GM15510 (cell line): ENCODE results near the gene DOP1B.
A peak's percentile ranks its signal among the peaks of the same experiment; 100 is the strongest.

Experiments
- POLR2A ChIP-seq: IDR thresholded peaks from 3 replicates; pipeline ENCODE4 v1.6.1; 2011; ENCODE audit warnings: borderline replicate concordance; ENCODE audit not compliant: insufficient read length; ENCODE audit errors: extremely low read depth

The DOP1B gene

DNA sequence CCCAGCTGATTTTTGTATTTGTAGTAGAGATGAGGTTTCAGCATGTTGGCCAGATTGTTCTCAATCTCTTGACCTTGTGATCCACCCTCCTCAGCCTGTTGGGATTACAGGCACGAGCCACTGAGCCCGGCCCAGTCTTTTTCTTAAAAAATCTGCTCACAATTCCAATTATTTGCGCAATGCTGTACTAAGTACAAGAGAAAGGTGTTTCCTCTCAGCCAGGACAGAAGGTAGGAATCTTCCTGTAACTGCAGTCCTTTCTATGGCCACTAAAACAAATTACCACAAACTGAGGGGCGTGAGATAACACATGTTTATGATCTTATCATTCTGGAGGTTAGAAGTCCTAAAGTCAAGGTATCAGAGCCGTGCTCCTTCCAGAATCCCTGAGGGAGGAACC, 28.6 kb upstream of the DOP1B start:
- no peak for TF ChIP-seq POLR2A

DNA sequence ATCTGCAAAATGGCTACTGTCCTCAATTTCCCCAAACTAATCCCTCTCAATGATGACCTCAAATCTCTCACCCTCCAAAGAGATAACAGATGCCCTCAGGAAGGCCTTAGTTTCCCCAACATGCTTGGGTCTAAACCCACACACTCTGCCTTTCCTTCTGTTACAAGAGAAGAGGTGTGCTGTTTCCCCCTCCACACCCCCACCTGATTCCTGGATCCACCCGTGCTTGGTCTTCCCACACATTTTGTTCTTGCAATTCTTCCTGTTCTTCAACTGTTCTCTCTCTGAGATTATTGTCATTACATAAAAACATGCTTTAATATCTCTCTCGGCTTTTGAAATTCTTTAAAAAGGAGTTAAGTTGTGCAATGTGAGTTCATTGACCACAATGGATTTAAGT, 27.4 kb upstream of the DOP1B start:
- no peak for TF ChIP-seq POLR2A

DNA sequence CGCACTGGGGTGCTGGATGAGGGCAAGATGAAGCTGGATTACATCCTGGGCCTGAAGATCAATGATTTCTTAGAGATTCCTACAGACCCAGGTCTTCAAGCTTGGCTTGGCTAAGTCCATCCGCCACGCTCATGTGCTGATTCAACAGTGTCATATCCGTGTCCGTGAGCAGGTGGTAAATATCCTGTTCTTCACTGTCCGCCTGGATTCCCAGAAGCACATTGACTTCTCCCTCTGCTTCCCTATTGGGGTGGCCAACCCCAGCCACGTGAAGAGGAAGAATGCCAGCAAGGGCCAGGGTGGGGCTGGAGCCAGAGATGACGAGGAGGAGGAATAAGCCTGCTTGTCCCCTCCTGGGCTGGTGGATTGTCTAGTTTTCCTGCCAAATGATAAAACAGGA, 23.9 kb upstream of the DOP1B start:
- TF ChIP-seq POLR2A, result no peak

DNA sequence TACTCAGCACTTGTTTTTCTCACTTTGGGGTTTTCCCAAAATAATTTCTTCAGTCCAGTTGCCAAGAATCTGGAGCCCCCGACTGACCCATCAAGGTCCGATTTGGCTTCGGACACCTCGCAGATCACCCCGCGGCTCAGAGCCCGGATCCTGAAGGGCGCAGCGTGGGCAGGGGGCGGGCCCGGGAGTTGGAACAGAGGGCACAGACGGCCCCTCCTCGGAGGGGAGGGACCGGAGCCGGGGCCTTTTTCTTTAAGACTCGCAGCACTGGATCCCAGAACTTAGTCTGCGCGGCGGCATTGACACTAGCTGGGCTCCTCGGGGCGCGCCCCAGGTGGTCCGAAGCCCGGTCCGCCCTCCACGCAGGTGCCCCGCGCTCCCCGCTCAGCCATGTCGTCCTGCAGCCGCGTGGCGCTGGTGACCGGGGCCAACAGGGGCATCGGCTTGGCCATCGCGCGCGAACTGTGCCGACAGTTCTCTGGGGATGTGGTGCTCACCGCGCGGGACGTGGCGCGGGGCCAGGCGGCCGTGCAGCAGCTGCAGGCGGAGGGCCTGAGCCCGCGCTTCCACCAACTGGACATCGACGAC, 21.7 kb upstream of the DOP1B start, which contains the start of gene CBR3:
CBR3 (plus strand) TSS at position 277 of the 588 bp plus-strand sequence; CDS start at position 391, 114 bp downstream.
- no peak for TF ChIP-seq POLR2A

DNA sequence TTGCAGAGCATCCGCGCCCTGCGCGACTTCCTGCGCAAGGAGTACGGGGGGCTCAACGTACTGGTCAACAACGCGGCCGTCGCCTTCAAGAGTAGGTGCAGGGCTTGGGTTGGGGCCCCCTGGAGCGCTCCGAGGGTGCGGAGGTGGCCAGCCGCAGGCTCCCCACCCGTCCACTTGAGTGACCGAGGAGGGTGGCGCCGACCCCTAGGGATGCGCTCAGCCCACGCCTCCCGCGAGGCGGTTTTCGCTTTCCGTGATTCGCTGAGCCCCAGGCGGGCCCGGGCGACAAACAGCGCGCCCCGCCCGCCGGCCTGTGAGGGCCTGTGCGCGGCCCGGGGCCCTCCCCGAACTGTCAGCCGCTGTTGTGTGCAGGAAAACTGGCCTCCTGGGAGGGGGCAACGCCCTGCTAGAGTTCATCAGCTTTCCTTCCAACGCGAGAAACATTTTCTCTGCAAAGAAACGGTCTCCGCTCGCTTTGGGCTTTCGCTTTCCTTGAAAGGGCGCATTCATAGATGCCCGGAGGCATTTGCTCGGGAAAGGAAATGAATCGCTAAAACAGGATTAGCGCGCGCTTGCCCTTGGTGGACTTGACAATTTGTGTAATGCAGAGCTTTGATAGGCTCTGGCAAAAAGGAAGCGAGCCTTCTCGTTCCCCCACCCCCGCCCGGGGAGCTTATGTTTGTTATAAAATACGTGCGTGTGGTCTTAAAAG, 21.1 kb upstream of the DOP1B start:
- no peak for TF ChIP-seq POLR2A

DNA sequence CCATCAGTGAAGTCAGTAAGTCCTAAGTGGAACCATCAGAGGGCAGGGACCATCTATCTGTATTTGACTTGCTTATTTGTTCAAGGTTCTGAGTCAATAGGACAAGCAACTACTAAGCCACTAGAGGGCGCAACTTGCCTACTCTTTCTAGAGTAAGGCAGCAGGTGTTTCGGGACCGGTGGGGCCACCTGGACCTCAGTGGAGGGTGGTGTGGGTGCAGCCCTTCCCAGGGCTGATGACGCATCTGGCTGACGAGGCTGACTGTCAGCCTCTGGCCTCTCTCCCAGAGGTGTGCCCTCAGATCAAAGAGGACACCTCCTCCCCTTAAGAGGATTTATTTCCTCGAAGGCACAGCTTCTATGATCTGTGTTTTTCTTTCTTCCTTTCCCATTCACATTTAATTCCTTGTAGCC, 15.1 kb upstream of the DOP1B start:
- TF ChIP-seq POLR2A, result no peak

DNA sequence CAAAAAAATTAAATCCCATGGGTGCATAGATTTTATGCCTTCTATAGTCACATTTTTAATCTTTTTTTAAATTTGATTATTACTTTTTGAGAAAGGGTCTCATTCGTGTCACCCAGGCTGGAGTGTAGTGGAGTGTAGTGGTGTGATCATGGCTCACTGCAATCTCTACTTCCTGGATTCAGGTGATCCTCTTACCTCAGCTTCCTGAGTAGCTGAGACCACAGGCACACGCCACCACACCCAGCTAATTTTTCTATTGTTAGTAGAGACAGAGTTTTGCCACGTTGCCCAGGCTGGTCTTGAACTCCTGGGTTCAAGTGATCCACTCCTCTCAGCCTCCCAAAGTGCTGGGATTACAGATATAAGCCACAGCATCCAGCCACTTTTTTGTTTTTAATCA, 11.4 kb upstream of the DOP1B start:
- TF ChIP-seq POLR2A, result no peak

DNA sequence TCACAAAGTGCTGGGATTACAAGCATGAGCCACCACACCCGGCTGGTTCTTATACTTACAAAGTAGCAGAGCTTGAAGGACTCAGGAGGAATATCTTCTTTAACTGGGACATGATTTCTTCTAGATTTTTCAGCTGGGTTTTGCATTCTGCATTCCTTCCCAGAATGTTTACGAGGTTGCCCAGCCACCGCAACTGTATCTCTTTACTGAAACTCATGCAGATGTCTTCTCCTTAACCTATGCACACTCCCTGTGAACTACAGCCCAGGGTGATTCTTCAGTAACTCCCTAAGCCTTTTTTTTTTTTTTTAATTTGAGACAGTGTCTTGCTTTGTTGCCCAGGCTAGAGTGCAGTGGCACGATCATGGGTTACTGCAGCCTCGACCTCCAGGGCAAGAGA, 8.7 kb upstream of the DOP1B start:
- no peak for TF ChIP-seq POLR2A

DNA sequence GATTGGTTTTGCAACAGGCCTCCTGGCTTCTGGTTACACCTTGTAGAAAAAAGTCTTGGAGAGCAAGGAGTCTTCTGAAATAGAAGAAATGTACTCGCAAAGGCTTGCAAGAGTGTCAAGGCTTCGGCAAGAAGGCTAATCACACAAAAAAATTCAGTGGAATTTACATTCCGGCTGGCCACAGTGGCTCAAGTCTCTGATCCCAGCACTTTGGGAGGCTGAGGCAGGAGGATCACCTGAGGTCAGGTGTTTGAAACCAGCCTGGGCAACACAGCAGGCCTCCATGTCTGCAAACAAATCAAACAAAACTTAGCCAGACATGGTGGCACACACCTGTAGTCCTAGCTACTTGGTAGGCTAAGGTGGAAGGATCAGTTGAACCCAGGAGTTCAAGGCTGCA, 7.7 kb upstream of the DOP1B start:
- no peak for TF ChIP-seq POLR2A

DNA sequence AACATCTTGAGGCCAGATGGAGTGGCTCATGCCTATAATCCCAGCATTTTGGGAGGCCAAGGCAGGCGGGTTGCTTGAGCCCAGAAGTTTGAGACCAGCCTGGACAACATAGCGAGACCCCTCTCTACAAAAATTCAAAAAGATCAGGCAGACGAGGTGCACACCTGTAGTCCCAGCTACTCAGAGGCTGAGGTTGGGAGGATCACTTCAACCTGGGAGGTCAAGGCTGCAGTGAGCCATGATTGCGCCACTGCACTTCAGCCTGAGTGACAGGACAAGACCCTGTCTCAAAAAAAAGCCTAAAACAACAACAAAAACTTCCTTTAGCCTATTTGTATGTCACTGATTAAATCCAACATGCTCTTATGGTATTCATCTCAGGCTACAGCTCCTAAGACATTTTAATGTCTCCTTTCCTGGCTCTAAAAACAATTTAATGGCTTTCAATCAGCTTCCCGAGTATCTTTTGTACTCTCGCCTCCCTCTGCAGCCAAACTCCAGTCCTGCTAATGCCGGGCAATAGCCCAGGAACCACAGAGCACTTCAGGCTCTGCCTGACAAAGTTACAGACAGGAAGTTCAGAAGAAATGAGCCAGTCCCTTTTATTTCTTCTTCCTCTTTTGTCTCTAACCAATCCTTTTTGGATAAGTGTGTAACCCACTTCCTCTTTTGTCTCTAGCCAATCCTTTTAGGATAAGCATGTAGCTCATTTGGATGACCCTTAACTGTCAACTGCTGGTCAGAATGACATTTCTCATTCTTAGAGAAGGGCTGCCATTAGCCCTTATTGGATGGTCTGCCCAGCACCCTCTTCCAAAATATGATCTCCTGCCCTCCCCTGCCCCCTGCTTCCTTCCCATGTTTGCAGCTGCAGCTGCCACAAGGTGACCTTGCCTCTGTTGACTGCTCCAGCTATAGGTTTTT, 6.6 kb upstream of the DOP1B start:
- TF ChIP-seq POLR2A, result peak; percentile 24

DNA sequence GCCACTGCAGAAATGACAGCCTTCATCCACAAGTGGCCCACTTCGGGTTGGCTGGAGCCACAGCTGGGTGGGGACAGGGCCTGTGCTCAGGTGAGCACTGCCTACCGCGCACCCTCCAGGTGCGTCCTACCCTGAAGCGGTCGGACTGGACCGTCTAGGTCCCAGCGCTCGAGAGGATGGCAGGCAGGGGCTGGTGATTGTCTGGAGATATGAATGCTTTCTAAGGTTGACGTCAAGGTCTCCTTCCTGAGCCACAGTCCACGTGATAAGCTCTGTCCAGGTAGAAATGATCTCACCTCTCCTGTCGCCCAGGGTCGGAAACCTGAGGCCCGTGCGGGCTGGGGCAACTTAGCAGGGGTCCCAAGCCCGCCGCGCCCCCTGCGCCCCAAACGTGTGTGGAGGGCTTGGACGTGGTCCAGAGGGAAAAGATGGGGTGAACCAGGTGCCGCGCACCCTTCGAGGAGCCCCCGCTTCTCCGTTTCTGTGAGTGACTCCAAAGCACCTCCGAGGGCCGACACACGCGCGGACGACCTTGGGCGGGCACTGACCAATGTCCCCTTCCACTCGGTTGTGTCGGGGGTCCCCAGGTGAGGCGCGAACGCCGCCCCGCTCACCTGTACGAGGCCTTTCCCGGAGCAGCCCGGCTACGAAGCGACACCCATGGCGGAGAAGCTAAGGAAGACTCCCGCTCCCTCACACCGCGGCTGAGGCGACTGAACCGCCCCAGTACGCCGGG, 853 bp upstream of the DOP1B start:
- peak; percentile 29 for TF ChIP-seq POLR2A

DNA sequence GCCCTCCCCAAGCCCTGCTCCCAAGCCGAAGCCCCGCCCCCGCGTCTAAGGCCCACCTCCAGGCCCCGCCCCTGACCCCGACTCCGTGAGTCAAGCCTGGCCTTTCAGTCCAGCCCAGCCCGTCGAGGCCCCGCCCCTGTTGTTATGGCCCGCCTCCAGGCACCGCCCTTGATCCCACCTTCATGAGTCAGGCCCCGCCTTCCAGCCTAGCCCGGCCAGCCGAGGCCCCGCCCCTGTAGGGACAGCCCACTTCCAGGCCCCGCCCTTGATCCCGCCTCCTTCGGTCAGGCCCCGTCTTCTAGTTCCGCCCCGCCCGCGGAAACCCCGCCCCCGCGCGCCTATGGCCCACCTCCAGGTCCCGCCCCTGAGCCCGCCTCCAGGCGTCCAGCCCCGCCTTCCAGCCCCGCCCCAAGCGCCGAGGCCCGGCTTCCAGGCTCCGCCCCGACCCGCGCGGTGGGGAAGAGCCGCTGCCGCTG, 247 bp upstream of the DOP1B start:
- TF ChIP-seq POLR2A, result no peak

DNA sequence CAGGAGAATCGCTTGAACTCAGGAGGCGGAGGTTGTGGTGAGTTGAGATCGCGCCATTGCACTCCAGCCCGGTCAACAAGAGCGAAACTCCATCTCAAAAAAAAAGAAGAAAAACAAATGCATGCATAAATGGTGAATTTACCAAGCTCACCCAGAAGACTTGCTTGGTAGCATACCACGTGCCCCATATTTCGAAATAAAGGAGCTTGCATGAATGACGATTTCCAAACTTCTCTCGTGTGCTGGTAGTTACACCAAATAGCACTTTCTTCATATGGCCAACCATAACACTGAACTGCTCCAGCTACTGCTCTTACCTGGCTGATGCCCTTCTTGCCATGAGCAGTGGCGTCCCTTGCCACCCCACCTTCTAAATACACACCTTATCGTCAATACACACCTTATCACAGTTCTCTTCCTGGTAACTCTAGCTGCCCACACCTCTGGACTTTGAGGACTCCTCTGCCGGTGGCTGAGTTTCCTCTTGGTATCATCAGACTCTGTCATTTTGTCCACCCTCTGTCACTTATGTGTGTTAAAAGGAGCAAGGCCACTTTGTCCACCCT, 2.8 kb downstream of the DOP1B start:
- no peak for TF ChIP-seq POLR2A

DNA sequence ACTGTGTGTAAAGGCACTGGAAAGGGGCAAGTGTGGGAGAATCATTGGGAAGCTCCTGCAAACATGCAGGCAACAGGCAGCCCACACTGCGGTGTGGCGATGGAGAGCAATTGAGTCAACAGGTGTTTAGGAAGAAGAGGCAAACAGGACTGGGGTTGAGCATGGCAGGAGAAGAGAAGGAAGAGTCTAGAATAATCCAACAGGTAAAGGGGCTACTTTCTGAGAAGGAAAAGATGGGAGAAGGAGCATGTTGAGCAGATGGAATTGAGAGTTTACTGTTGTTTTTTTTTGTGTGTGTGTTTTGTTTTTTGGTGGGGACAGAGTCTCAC, 4.2 kb downstream of the DOP1B start:
- TF ChIP-seq POLR2A, result no peak

DNA sequence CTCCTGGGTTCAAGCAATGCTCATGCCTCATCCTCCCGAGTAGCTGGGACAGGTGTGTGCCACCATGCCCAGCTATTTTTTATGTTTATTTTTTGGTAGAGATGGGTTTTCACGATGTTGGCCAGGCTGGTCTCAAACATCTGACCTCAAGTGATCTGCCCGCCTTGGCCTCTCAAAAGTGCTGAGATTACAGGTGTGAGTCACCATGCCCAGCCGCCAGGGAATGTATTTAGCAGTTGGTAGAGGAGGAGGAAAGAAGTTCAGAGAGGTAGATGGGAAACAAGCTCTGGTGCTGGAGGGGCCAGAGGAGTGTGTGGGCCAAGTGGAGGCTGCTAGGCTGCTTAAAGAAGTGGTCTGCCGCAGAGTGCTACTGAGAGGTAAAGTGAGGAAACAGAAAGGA, 6.0 kb downstream of the DOP1B start:
- TF ChIP-seq POLR2A, result no peak
